HEK293T (cell line): Measurements from ENCODE around the gene GUCY1A2.

Experiments
- BHLHE40 ChIP-seq: fragments of 450-650 bp; IDR thresholded peaks from 2 replicates; pipeline ENCODE4 v1.6.1; 2016; ENCODE audit warnings: mild to moderate bottlenecking, moderate library complexity, borderline replicate concordance
- HDGF ChIP-seq: fragments of 450-650 bp; IDR thresholded peaks from 2 replicates; pipeline ENCODE4 v1.6.1; 2017; ENCODE audit warnings: antibody characterized with exemption, borderline replicate concordance
- NFRKB ChIP-seq: fragments of 450-650 bp; IDR thresholded peaks from 2 replicates; pipeline ENCODE4 v1.6.1; 2016; ENCODE audit warnings: mild to moderate bottlenecking, moderate library complexity
- SUZ12 ChIP-seq: fragments of 450-650 bp; IDR thresholded peaks from 2 replicates; pipeline ENCODE4 v1.6.1; 2016; ENCODE audit warnings: mild to moderate bottlenecking

DNA sequence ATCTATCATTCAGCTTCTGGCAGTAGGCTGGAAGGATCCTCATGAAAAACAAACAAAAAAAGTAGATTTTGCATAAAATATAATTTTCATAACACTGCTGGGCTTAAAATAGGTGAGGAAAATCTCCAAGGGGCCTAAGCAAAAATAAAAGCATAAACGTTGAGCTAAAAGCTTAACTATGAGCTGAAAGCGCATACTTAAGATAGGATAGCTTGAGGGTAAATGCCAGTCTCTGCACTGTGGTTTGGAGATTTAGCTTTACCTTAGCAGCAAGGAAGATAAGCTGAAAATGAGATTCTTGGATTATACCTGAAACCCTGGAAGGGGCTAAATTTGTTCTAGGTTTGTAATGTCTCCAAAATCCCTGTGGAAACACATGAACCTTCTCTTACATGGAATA, 183.7 kb downstream of the GUCY1A2 start:
- TF ChIP-seq BHLHE40 (no peak), HDGF (no peak), SUZ12 (no peak), NFRKB (no peak)
